ENCODE results near the gene FAM117A.
"Not testable (repeated sequence)": the region's sequence is repeated elsewhere in the genome, so short reads cannot be mapped to it uniquely, and the experiment has no call there.

FAM117A gene

GRCh38 chr17:49762151-49762941, 1.6 kb downstream of the FAM117A start:
- DNase-seq (ENCODE audit: low spot score): no peak

GRCh38 chr17:49760932-49761558, 2.9 kb downstream of the FAM117A start:
- no peak for DNase-seq (ENCODE audit: low spot score)

- DNase-seq (ENCODE audit: low spot score): no peak
Observed at GRCh38 chr17:49760296-49760695, 3.6 kb downstream of the FAM117A start.

- no peak for DNase-seq (ENCODE audit: low spot score)
Observed at GRCh38 chr17:49759203-49759602, 4.7 kb downstream of the FAM117A start.

DNA sequence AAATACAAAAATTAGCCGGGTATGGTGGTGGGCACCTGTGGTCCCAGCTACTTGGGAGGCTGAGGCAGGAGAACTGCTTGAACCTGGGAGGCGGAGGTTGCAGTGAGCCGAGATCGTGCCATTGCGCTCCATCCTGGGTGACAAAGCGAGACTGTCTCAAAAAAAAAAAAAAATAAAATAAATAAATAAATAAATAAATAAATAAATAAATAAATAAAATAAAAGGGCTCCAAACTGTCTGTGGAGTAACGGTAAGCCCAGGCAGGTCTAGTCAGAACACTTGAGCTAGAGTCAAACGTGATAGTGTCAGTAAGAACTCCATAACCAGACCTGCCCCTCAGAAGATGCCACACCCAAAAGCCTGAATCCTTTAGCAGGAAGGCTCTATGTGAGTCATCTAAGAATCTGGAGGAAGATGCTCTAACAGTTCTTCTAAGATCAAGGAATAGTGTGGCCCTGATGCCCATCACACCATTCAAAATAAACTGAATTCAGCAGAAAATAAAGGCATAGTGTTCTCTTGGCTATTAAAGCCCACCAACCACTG, 5.4 kb downstream of the FAM117A start:
- DNase-seq (ENCODE audit: low spot score): not testable (repeated sequence)

GRCh38 chr17:49757151-49757777, 6.7 kb downstream of the FAM117A start:
- no peak for DNase-seq (ENCODE audit: low spot score)

DNA sequence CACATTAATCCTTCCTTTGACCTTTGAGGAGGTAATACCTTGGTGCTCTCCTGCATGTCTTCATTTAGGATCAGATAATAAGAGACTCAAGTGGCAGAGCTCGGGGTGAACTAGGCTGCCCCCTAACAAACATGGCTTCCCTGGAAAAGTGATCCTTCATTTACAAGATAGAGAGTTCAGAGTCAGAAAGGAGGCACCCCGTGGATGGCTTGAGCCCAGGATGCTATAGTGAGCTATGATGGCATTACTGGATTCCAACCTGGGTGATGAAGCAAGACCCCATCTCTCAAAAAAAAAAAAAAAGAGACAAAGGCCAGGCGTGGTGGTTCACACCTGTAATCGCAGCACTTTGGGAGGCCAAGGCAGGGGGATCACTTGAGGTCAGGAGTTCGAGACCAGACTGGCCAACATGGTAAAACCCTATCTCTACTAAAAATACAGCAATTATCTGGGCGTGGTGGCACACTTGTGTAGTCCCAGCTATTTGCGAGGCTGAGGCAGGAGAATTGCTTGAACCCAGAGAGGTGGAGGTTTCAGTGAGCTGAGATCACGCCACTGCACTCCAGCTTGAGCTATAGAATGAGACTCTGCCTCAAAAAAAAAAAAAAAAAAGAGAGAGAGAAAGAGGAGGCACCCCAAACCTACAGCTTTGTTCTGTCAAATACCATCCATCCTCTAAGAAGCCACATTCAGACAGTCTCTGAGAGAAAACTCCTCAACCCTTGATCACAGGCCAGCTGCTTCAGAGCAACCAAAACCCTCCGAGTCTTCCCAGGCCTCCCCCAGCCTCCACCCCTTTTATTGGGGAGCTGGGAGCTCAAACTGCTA, 7.4 kb downstream of the FAM117A start:
- no peak for DNase-seq (ENCODE audit: low spot score)

DNA sequence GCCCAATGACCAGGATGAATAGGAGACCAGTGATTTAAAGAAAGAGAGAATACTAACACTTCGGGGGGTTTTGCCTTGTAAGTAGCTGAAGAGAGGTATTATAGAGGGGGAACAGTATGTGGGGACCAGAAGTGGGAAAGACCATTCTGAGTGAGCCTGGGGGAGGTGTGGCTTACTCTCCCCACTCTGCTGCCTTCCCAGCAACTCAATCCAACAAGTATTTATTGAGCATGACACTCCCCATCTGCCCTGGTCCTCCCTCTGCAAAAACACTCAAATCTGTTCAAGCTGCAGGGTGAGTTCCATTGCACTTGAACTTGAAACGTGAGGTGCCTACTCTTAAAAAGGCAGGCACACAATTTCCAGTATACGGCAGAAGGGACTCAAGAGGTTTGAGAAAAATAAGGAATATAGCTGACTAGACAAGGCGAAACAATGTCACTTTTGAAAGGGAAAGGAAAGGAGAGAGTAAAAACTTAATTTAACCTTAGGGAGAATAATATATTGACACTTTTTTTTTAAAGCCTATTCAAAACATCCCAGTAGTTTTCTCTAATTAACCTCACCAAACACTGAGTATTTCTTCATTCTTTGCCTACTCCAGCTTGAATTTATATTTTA, 8.2 kb downstream of the FAM117A start:
- DNase-seq (ENCODE audit: low spot score): no peak

- DNase-seq (ENCODE audit: low spot score): no peak
Observed at GRCh38 chr17:49753959-49754391, 10.0 kb downstream of the FAM117A start.

- DNase-seq (ENCODE audit: low spot score): no peak
Observed at GRCh38 chr17:49752508-49752907, 11.4 kb downstream of the FAM117A start.

DNA sequence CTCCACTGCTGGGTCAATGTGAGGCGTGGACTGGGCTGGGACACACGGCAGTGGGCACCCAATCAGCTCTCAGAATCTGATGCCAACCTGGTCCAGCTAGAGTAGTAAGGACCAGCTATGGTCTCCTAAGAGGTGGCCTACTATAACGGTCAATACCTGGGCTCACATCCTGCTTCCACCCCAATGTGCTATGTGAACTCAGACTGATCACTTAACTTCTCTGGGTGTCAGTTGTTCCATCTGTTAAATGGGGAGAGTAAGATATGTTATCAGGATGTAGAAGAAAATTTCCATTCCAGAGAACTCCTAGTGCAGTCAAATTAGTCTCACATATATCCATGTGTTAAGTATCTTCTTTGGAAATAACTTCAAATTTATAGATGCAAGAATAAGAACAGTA, 14.2 kb downstream of the FAM117A start:
- DNase-seq (ENCODE audit: low spot score): no peak

DNA sequence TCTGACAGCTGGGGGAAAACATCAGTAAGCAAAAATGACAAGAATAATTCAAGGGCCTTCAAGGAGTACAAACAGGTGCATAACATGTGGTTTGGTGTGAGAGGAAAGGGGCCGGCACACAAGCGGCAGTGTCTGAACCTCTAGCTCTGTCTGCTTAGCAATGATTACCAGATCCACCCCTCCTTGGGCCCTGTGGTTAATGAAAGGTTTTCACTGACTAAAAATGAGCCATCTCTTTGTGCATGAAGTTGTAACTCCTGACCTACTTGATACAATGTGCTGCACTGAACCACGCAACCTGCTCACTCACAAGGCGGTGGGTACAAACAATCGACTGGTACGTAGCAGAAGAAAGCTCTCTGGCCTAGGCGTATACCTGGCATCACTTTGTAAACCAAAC, 15.1 kb downstream of the FAM117A start:
- DNase-seq (ENCODE audit: low spot score): no peak

DNA sequence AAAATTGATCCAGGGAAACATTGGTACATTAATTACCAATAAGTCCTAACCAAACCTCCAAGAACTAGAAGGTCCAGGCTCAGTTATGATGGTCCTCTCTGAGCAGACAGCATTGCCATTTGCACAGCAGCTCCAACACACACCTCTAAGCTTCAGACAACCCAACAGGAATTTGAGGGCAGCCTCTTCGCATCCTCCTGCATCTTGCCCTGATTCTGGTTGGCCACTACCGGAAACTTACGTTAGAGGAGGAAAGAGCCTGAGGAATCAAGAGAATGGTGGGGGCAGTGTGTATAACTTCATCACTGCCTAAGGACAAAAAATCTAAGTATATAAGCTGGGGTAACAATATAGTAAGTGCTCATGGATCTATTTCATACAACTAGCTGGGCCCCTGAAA, 15.7 kb downstream of the FAM117A start:
- DNase-seq (ENCODE audit: low spot score): no peak

GRCh38 chr17:49747632-49748031, 16.3 kb downstream of the FAM117A start:
- DNase-seq (ENCODE audit: low spot score): no peak

DNA sequence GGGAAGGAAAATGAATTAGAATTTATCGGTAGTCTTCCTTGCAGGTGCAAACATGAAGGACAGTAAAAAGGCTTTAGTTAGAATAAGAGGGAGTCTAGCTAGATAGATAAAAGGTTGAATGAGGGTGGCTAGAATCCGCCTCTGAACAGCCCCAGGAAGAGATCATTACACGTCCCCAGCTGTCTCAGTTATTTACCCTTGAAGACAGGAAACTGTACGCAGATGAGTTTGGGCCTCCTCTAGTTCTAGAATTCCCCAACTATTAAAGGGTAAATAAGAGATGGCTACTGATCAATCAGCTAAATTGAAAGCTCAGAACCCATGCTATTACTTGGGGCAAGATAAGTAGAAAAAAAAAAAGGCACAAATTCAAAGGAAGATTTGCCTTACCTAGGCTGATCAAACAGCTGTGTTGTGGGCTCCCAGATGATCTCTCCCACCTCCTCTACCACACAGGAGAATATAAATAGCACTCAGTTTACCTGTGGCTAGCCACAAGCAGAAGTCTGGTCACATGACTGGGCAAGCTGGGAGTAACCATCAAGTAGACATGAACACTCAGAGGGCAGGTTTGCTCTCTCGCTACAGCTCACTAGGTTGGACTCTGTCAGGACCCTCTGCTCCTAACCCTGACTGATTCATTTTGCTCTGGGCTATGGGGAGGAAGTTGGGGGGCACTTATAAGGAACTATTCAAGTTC, 17.0 kb downstream of the FAM117A start:
- no peak for DNase-seq (ENCODE audit: low spot score)

GRCh38 chr17:49745175-49746139, 18.5 kb downstream of the FAM117A start:
- no peak for DNase-seq (ENCODE audit: low spot score)

- no peak for DNase-seq (ENCODE audit: low spot score)
Observed at GRCh38 chr17:49742166-49742638, 21.7 kb downstream of the FAM117A start.

DNA sequence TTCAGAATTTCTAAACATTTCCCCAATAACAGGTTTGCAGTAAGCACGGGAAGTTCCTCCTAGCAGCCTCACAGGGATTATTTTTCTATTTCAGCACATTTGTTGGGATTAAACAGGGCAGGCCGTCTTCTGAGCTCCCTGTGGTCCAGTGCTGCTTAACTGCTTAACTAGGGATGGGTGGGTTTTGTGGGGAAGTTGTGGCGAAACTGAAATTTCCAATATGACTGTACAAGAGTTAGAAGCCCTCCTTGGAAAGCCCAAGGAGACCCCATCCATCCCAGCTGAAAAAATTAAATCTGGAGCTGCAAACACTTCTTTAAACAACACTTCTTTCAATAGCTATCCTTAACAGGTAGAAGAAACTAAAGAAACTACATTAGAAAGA, 22.2 kb downstream of the FAM117A start:
- DNase-seq (ENCODE audit: low spot score): no peak

DNA sequence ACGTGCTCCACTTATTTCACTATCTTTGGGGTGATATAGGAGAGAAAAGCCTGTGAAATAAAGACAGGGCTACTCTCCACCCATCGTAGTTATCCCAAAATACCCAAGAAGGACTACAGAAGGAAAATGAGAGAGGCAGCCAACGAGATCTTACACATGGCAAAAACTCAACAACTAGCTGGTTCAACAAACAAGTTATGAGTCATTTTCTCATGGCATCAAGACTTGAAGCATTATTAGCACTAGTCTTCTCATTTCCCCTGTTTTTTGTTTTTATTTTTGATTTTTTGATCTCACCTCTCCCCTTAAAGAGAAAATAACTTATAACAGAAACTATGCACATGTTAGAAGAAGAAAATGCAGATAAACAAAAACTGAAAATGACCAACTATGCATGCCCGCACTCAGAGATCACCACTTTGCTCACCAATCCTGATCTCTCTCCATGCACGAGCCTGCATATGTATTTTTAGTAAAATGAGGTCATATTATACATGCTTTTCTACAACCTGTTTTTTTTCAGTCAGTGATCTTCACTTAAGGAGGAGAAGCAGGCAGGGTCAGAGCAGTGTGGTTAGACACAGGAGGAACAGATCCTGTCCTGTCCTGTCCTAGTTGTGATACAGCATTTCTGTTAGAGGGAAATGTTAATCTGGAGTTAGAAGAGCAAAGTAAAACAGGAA, 22.8 kb downstream of the FAM117A start:
- no peak for DNase-seq (ENCODE audit: low spot score)
